ENCODE results near the gene OR1L8. TPM values are rescaled to one million over a fixed set of nuclear protein-coding genes. Genes with fewer than 3 reads are reported as not detected.
"Not testable (repeated sequence)": the region's sequence is repeated elsewhere in the genome, so short reads cannot be mapped to it uniquely, and the experiment has no call there.

OR1L8 gene
- total RNA-seq, 6 experiments from 2014 or later, result not detected

DNA sequence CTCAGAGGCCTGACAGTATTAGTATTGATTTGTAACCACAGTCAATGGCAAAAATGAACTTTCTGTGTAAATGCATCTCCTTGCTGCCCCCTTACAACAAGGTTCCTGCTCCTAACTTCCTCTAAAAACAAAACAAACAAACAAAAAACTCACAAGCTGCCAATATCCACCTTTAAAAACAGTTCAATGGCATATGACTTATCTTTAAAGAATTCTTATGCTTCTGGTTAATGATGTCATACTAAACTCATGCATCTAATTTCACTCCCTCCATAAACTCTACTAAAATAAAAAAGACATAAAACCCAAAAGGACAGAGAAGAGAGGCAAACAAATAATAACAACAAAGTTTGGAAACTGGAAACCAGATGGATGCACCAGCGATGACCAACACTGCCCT, 47.0 kb downstream of the OR1L8 start:
- H3K4me3 Mint-ChIP-seq, result no peak overlapping the region
- no peak overlapping the region for H3K27ac Mint-ChIP-seq
- TF ChIP-seq CTCF (IDR thresholded peaks at IDR 0.05), result no peak
- H3K4me1 Mint-ChIP-seq (ENCODE audit: low read depth), result 0 out of 2 replicates have a peak, but pooled peaks cover 5% of the 10 kb centered on the region
- no peak for DNase-seq
- no peaks in the 10 kb centered on the region for H3K36me3 Mint-ChIP-seq (ENCODE audit: low read depth)
- no peaks in the 10 kb centered on the region for H3K9me3 Mint-ChIP-seq
- peaks cover 29% of the 10 kb centered on the region for H3K27me3 Mint-ChIP-seq (ENCODE audit: insufficient read depth)

GRCh38 chr9:122531157-122531556, 52.0 kb downstream of the OR1L8 start:
- not testable (repeated sequence) for H3K9me3 Mint-ChIP-seq; DNase-seq; H3K4me1 Mint-ChIP-seq (ENCODE audit: low read depth); H3K4me3 Mint-ChIP-seq; H3K36me3 Mint-ChIP-seq (ENCODE audit: low read depth); H3K27ac Mint-ChIP-seq
- peaks cover 40% of the 10 kb centered on the region for H3K27me3 Mint-ChIP-seq (ENCODE audit: insufficient read depth)

GRCh38 chr9:122527193-122527592, 56.0 kb downstream of the OR1L8 start, which contains the start of gene OR1N1:
OR1N1 (minus strand) TSS chr9:122527293; CDS start chr9:122527293, 0 bp downstream.
- H3K27ac Mint-ChIP-seq, result no peak within 1 kb of the TSS
- no peaks in the 10 kb centered on the region for H3K36me3 Mint-ChIP-seq (ENCODE audit: low read depth)
- no peak for DNase-seq
- TF ChIP-seq CTCF (IDR thresholded peaks at IDR 0.05), result no peak
- no peak within 1 kb of the TSS for H3K4me3 Mint-ChIP-seq
- H3K9me3 Mint-ChIP-seq, result no peaks in the 10 kb centered on the region
- peaks cover 15% of the 10 kb centered on the region for H3K27me3 Mint-ChIP-seq (ENCODE audit: insufficient read depth)
- H3K4me1 Mint-ChIP-seq (ENCODE audit: low read depth), result no peaks in the 10 kb centered on the region

DNA sequence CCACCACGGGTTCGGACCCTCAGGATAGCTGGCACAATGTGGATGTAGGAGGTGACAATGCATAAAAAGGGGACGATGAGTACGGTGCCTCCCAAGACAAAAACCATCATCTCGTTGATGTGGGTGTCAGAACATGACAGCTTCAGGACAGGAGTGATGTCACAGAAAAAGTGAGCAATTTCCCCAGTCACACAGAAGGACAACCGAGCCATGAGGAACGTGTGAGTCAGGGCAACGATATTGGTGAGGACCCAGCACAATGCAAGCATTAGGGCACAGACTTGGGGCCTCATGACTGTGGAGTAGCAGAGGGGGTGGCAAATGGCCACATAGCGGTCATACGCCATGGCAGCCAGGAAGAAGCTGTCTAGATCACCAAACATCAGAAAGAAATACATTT, 56.6 kb downstream of the OR1L8 start:
- no peak for TF ChIP-seq CTCF (IDR thresholded peaks at IDR 0.05)
- no peaks in the 10 kb centered on the region for H3K4me1 Mint-ChIP-seq (ENCODE audit: low read depth)
- no peak for DNase-seq
- peaks cover 15% of the 10 kb centered on the region for H3K27me3 Mint-ChIP-seq (ENCODE audit: insufficient read depth)
- no peaks in the 10 kb centered on the region for H3K9me3 Mint-ChIP-seq
- no peaks in the 10 kb centered on the region for H3K36me3 Mint-ChIP-seq (ENCODE audit: low read depth)
- H3K27ac Mint-ChIP-seq, result no peak overlapping the region
- H3K4me3 Mint-ChIP-seq, result no peak overlapping the region

GRCh38 chr9:122519376-122519775, 63.8 kb downstream of the OR1L8 start:
- no peak overlapping the region for H3K4me3 Mint-ChIP-seq
- no peaks in the 10 kb centered on the region for H3K4me1 Mint-ChIP-seq (ENCODE audit: low read depth)
- peaks cover 4% of the 10 kb centered on the region; the same call in 1 of the 2 replicates for H3K27me3 Mint-ChIP-seq (ENCODE audit: insufficient read depth)
- H3K27ac Mint-ChIP-seq, result no peak overlapping the region
- H3K36me3 Mint-ChIP-seq (ENCODE audit: low read depth), result no peaks in the 10 kb centered on the region
- TF ChIP-seq CTCF (IDR thresholded peaks at IDR 0.05), result no peak
- DNase-seq, result no peak
- H3K9me3 Mint-ChIP-seq, result no peaks in the 10 kb centered on the region

- no peaks in the 10 kb centered on the region for H3K36me3 Mint-ChIP-seq (ENCODE audit: low read depth)
- H3K4me1 Mint-ChIP-seq (ENCODE audit: low read depth), result no peaks in the 10 kb centered on the region
- H3K27me3 Mint-ChIP-seq (ENCODE audit: insufficient read depth), result peaks cover 4% of the 10 kb centered on the region; the same call in 1 of the 2 replicates
- H3K4me3 Mint-ChIP-seq, result no peak within 1 kb of the TSS
- DNase-seq, result no peak
- no peak for TF ChIP-seq CTCF (IDR thresholded peaks at IDR 0.05)
- H3K9me3 Mint-ChIP-seq, result no peaks in the 10 kb centered on the region
- no peak within 1 kb of the TSS for H3K27ac Mint-ChIP-seq
Observed at GRCh38 chr9:122518841-122519240, 64.3 kb downstream of the OR1L8 start, which contains the start of gene OR1J4. OR1J4 (plus strand) TSS chr9:122519141; CDS start chr9:122519141, 0 bp downstream.

Measured in HFFc6 (cell line).